ENCODE measurements around the gene CDH16. TPM values are rescaled to one million over a fixed set of nuclear protein-coding genes. Genes with fewer than 3 reads are reported as not detected.

CDH16 gene
- total and polyA plus RNA-seq, 5 donors from 2014 or later: not detected

DNA sequence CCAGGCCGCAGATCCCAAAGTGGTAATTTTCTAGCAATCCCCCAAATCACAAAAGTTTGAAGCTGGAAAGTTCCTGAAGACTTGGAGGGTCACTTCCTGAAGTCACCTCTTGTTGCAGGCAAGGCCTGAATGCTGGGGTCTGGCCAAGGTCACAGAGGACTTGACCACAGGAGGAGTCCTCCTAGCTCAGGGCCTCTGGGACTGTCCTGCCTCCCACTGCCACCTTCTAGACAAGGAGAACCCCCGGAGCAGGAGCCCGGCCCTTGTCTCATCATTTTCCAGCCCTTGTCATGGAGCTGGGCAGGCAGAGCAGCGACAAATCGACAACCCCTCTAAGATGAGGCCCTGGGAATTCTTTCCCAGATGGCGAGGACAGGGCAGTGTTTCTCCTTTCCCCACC, 330 bp downstream of the CDH16 start:
- H3K4me3 ChIP-seq (ENCODE audit: low read depth, low read length): no peak overlapping the region
- no peak overlapping the region for H3K27ac ChIP-seq (ENCODE audit: insufficient read depth, low read length, poor library complexity, severe bottlenecking)
- H3K27me3 ChIP-seq (ENCODE audit: control insufficient read depth, insufficient read depth, low read length): no peaks in the 10 kb centered on the region
- H3K36me3 Mint-ChIP-seq: no peaks in the 10 kb centered on the region
- H3K4me1 Mint-ChIP-seq: no peaks in the 10 kb centered on the region
- no peak overlapping the region for H3K27ac Mint-ChIP-seq
- no peak for ATAC-seq (ENCODE audit: low read depth in 2 of 2)
- no peaks in the 10 kb centered on the region for H3K36me3 ChIP-seq (ENCODE audit: control insufficient read depth, insufficient read depth, low read length)
- H3K4me3 Mint-ChIP-seq: no peak overlapping the region
- H3K4me1 ChIP-seq (ENCODE audit: control insufficient read depth, insufficient read depth, low read length, poor library complexity, severe bottlenecking): no peaks in the 10 kb centered on the region
- no peaks in the 10 kb centered on the region for H3K9me3 ChIP-seq (ENCODE audit: control insufficient read depth in 2 of 2, low read length in 2 of 2)
- DNase-seq: no peak
- H3K9me3 Mint-ChIP-seq: no peaks in the 10 kb centered on the region
- H3K27me3 Mint-ChIP-seq: peaks cover 24% of the 10 kb centered on the region

DNA sequence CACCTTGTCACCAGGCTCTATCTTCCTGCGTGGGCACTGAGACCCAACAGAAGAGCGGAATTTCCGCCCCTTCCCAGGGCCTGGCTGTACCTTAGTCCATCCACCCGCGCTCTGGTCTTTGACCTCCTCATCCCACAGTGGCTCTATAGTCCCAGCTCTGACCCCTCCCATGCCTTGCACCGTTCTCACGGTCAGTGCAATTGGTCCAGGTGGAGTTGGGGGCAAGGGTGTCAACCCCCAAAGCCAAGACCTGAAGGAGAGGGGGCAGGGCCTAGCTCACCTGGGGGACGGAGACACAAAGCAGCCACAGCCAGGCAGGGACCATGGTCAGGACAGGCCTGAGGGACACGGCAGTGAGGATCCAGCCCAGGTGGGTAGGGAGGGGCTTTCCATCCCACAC, 944 bp downstream of the CDH16 start:
- no peaks in the 10 kb centered on the region for H3K4me1 Mint-ChIP-seq
- H3K36me3 Mint-ChIP-seq: no peaks in the 10 kb centered on the region
- H3K27me3 Mint-ChIP-seq: peaks cover 18% of the 10 kb centered on the region
- no peak overlapping the region for H3K27ac Mint-ChIP-seq
- H3K9me3 Mint-ChIP-seq: no peaks in the 10 kb centered on the region
- ATAC-seq (ENCODE audit: low read depth in 2 of 2) (no peak), DNase-seq (no peak)
- Histone ChIP-seq H3K4me3 (ENCODE audit: low read depth, low read length) (no peak overlapping the region), H3K27ac (ENCODE audit: insufficient read depth, low read length, poor library complexity, severe bottlenecking) (no peak overlapping the region), H3K27me3 (ENCODE audit: control insufficient read depth, insufficient read depth, low read length) (no peaks in the 10 kb centered on the region), H3K4me1 (ENCODE audit: control insufficient read depth, insufficient read depth, low read length, poor library complexity, severe bottlenecking) (no peaks in the 10 kb centered on the region), H3K9me3 (ENCODE audit: control insufficient read depth in 2 of 2, low read length in 2 of 2) (no peaks in the 10 kb centered on the region), H3K36me3 (ENCODE audit: control insufficient read depth, insufficient read depth, low read length) (no peaks in the 10 kb centered on the region)
- no peak overlapping the region for H3K4me3 Mint-ChIP-seq

- H3K9me3 Mint-ChIP-seq: no peaks in the 10 kb centered on the region
These were observed 2.2 kb downstream of the CDH16 start for GRCh38 chr16:66916518-66916917.

GRCh38 chr16:66915041-66915440, 3.6 kb downstream of the CDH16 start:
- no peak for ATAC-seq (ENCODE audit: low read depth in 2 of 2)
- Histone ChIP-seq H3K36me3 (ENCODE audit: control insufficient read depth, insufficient read depth, low read length) (no peaks in the 10 kb centered on the region), H3K4me1 (ENCODE audit: control insufficient read depth, insufficient read depth, low read length, poor library complexity, severe bottlenecking) (no peaks in the 10 kb centered on the region), H3K27ac (ENCODE audit: insufficient read depth, low read length, poor library complexity, severe bottlenecking) (no peak overlapping the region), H3K4me3 (ENCODE audit: low read depth, low read length) (no peak overlapping the region), H3K27me3 (ENCODE audit: control insufficient read depth, insufficient read depth, low read length) (no peaks in the 10 kb centered on the region), H3K9me3 (ENCODE audit: control insufficient read depth in 2 of 2, low read length in 2 of 2) (no peaks in the 10 kb centered on the region)
- Mint-ChIP-seq H3K27ac (no peak overlapping the region), H3K9me3 (no peaks in the 10 kb centered on the region), H3K27me3 (peaks cover 5% of the 10 kb centered on the region), H3K4me1 (no peaks in the 10 kb centered on the region), H3K36me3 (no peaks in the 10 kb centered on the region), H3K4me3 (no peak overlapping the region)
- no peak for DNase-seq

More at GRCh38 chr16:66916518-66916917, 2.2 kb downstream of the CDH16 start:
- Mint-ChIP-seq H3K27ac (peak overlapping the region in 1 of 3 donors; percentile 48), H3K4me3 (no peak overlapping the region), H3K27me3 (peaks cover 12% of the 10 kb centered on the region), H3K36me3 (no peaks in the 10 kb centered on the region), H3K4me1 (no peaks in the 10 kb centered on the region)
- no peaks in the 10 kb centered on the region for H3K36me3 ChIP-seq (ENCODE audit: control insufficient read depth, insufficient read depth, low read length)
- no peak overlapping the region for H3K27ac ChIP-seq (ENCODE audit: insufficient read depth, low read length, poor library complexity, severe bottlenecking)
- no peaks in the 10 kb centered on the region for H3K27me3 ChIP-seq (ENCODE audit: control insufficient read depth, insufficient read depth, low read length)
- DNase-seq (no peak), ATAC-seq (ENCODE audit: low read depth in 2 of 2) (no peak)
- no peaks in the 10 kb centered on the region for H3K9me3 ChIP-seq (ENCODE audit: control insufficient read depth in 2 of 2, low read length in 2 of 2)
- no peaks in the 10 kb centered on the region for H3K4me1 ChIP-seq (ENCODE audit: control insufficient read depth, insufficient read depth, low read length, poor library complexity, severe bottlenecking)
- H3K4me3 ChIP-seq (ENCODE audit: low read depth, low read length): no peak overlapping the region

GRCh38 chr16:66914541-66914940, 4.1 kb downstream of the CDH16 start:
- no peaks in the 10 kb centered on the region for H3K36me3 Mint-ChIP-seq
- no peaks in the 10 kb centered on the region for H3K9me3 Mint-ChIP-seq
- ATAC-seq (ENCODE audit: low read depth in 2 of 2) (no peak), DNase-seq (no peak)
- no peak overlapping the region for H3K27ac Mint-ChIP-seq
- no peak overlapping the region for H3K27ac ChIP-seq (ENCODE audit: insufficient read depth, low read length, poor library complexity, severe bottlenecking)
- no peak overlapping the region for H3K4me3 Mint-ChIP-seq
- no peaks in the 10 kb centered on the region for H3K4me1 Mint-ChIP-seq
- H3K36me3 ChIP-seq (ENCODE audit: control insufficient read depth, insufficient read depth, low read length): no peaks in the 10 kb centered on the region
- H3K27me3 Mint-ChIP-seq: peaks cover 5% of the 10 kb centered on the region
- H3K27me3 ChIP-seq (ENCODE audit: control insufficient read depth, insufficient read depth, low read length): no peaks in the 10 kb centered on the region
- H3K4me3 ChIP-seq (ENCODE audit: low read depth, low read length): no peak overlapping the region
- H3K9me3 ChIP-seq (ENCODE audit: control insufficient read depth in 2 of 2, low read length in 2 of 2): no peaks in the 10 kb centered on the region
- no peaks in the 10 kb centered on the region for H3K4me1 ChIP-seq (ENCODE audit: control insufficient read depth, insufficient read depth, low read length, poor library complexity, severe bottlenecking)

DNA sequence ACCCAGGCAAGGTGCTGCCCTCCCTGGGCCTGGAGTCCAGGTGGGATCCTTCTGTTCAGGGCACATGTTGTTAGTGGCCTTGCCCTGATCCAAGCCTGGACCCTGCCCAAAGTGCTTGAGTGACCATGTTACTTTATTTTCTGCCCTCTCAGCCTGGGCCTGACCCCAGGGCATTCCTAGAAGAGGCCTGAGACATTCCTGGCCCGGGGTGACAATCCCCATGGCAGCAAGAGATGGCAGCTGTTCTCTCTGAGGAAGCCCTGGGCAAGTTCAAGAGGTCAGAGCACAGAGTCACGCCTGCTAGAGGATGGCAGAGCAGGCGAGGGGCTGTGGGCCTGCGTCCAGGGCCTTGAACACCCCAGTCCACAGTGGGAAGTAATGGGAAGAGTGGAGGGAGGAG, 5.0 kb downstream of the CDH16 start:
- H3K27me3 ChIP-seq (ENCODE audit: control insufficient read depth, insufficient read depth, low read length): no peaks in the 10 kb centered on the region
- no peaks in the 10 kb centered on the region for H3K9me3 ChIP-seq (ENCODE audit: control insufficient read depth in 2 of 2, low read length in 2 of 2)
- no peaks in the 10 kb centered on the region for H3K9me3 Mint-ChIP-seq
- H3K36me3 ChIP-seq (ENCODE audit: control insufficient read depth, insufficient read depth, low read length): no peaks in the 10 kb centered on the region
- no peak for DNase-seq
- no peak overlapping the region for H3K27ac Mint-ChIP-seq
- no peak overlapping the region for H3K4me3 ChIP-seq (ENCODE audit: low read depth, low read length)
- ATAC-seq (ENCODE audit: low read depth in 2 of 2): no peak
- no peaks in the 10 kb centered on the region for H3K4me1 Mint-ChIP-seq
- H3K36me3 Mint-ChIP-seq: no peaks in the 10 kb centered on the region
- no peaks in the 10 kb centered on the region for H3K4me1 ChIP-seq (ENCODE audit: control insufficient read depth, insufficient read depth, low read length, poor library complexity, severe bottlenecking)
- no peak overlapping the region for H3K4me3 Mint-ChIP-seq
- no peak overlapping the region for H3K27ac ChIP-seq (ENCODE audit: insufficient read depth, low read length, poor library complexity, severe bottlenecking)
- peaks cover 5% of the 10 kb centered on the region for H3K27me3 Mint-ChIP-seq

DNA sequence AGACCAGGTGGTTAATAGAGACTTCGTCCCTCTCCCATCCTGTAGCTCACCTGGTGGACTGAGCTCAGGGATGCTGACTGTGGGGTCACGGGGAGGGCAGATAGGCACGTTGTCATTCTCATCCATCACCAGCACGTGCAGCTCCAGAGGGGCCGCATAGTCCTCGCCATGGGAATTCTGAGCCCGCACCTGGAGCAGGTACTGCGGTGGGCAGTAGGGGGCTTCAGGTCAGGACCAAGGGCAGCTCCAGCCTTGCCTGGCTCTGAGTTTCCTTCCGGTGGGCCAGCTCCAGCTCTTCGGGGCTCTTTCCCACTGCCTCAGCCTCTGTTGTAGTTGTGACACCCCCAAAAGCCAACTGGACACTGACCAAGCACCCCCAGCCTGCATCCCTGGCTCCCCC, 5.6 kb downstream of the CDH16 start:
- Histone ChIP-seq H3K4me1 (ENCODE audit: control insufficient read depth, insufficient read depth, low read length, poor library complexity, severe bottlenecking) (no peaks in the 10 kb centered on the region), H3K9me3 (ENCODE audit: control insufficient read depth in 2 of 2, low read length in 2 of 2) (no peaks in the 10 kb centered on the region), H3K4me3 (ENCODE audit: low read depth, low read length) (no peak overlapping the region), H3K27me3 (ENCODE audit: control insufficient read depth, insufficient read depth, low read length) (no peaks in the 10 kb centered on the region), H3K36me3 (ENCODE audit: control insufficient read depth, insufficient read depth, low read length) (no peaks in the 10 kb centered on the region), H3K27ac (ENCODE audit: insufficient read depth, low read length, poor library complexity, severe bottlenecking) (no peak overlapping the region)
- no peak for DNase-seq
- ATAC-seq (ENCODE audit: low read depth in 2 of 2): no peak
- Mint-ChIP-seq H3K4me1 (no peaks in the 10 kb centered on the region), H3K27ac (no peak overlapping the region), H3K36me3 (no peaks in the 10 kb centered on the region), H3K4me3 (no peak overlapping the region), H3K27me3 (peaks cover 5% of the 10 kb centered on the region), H3K9me3 (no peaks in the 10 kb centered on the region)

- no peaks in the 10 kb centered on the region for H3K36me3 ChIP-seq (ENCODE audit: control insufficient read depth, insufficient read depth, low read length)
- Mint-ChIP-seq H3K36me3 (no peaks in the 10 kb centered on the region), H3K9me3 (no peaks in the 10 kb centered on the region), H3K27me3 (peaks cover 6% of the 10 kb centered on the region), H3K4me1 (no peaks in the 10 kb centered on the region), H3K4me3 (no peak overlapping the region), H3K27ac (no peak overlapping the region)
- H3K9me3 ChIP-seq (ENCODE audit: control insufficient read depth in 2 of 2, low read length in 2 of 2): no peaks in the 10 kb centered on the region
- no peak for ATAC-seq (ENCODE audit: low read depth in 2 of 2)
- H3K4me3 ChIP-seq (ENCODE audit: low read depth, low read length): no peak overlapping the region
- no peaks in the 10 kb centered on the region for H3K4me1 ChIP-seq (ENCODE audit: control insufficient read depth, insufficient read depth, low read length, poor library complexity, severe bottlenecking)
- no peaks in the 10 kb centered on the region for H3K27me3 ChIP-seq (ENCODE audit: control insufficient read depth, insufficient read depth, low read length)
- no peak for DNase-seq
- H3K27ac ChIP-seq (ENCODE audit: insufficient read depth, low read length, poor library complexity, severe bottlenecking): no peak overlapping the region
These were observed 6.9 kb downstream of the CDH16 start for GRCh38 chr16:66911801-66912200.
